ENCODE measurements around the gene IFFO2. TPM values are rescaled to one million over a fixed set of nuclear protein-coding genes. Genes with fewer than 3 reads are reported as not detected.

Gene IFFO2
- total and polyA plus RNA-seq, 2 of the 13 experiments (the other 11 are each of a cell fraction or from before 2014, with no cell fraction given) = 7.3 to 16.7 TPM

- TF ChIP-seq, protein P1, sequence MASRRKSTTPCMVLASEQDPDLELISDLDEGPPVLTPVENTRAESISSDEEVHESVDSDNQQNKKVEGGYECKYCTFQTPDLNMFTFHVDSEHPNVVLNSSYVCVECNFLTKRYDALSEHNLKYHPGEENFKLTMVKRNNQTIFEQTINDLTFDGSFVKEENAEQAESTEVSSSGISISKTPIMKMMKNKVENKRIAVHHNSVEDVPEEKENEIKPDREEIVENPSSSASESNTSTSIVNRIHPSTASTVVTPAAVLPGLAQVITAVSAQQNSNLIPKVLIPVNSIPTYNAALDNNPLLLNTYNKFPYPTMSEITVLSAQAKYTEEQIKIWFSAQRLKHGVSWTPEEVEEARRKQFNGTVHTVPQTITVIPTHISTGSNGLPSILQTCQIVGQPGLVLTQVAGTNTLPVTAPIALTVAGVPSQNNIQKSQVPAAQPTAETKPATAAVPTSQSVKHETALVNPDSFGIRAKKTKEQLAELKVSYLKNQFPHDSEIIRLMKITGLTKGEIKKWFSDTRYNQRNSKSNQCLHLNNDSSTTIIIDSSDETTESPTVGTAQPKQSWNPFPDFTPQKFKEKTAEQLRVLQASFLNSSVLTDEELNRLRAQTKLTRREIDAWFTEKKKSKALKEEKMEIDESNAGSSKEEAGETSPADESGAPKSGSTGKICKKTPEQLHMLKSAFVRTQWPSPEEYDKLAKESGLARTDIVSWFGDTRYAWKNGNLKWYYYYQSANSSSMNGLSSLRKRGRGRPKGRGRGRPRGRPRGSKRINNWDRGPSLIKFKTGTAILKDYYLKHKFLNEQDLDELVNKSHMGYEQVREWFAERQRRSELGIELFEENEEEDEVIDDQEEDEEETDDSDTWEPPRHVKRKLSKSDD (CRISPR knock-in tag; IDR thresholded peaks at IDR 0.05; ENCODE audit: low read depth) = no peak
- TF ChIP-seq ZNF747 (CRISPR knock-in tag; IDR thresholded peaks at IDR 0.05; ENCODE audit: borderline replicate concordance) (no peak), ZNF292 (CRISPR knock-in tag; IDR thresholded peaks at IDR 0.05; ENCODE audit: borderline replicate concordance, low read depth) (no peak)
Measured at GRCh38 chr1:18928406-18928805, 28.1 kb downstream of the IFFO2 start (continued).

GRCh38 chr1:18927654-18928272 lies 28.7 kb downstream of the IFFO2 start:
- intact Hi-C loops (cut with micrococcal nuclease; ENCODE audit: unreplicated experiment) = no loop called here
- ATAC-seq (no peak), DNase-seq (ENCODE audit: low spot score) (no peak), FAIRE-seq (no peak)
- Histone ChIP-seq H3K9ac (ENCODE audit: insufficient read depth, low read depth, low read length) (no peak overlapping the region), H3K4me2 (ENCODE audit: low read depth, low read length) (no peak overlapping the region), H2AFZ (ENCODE audit: low read length) (no peak overlapping the region), H3K36me3 (replicated peaks in 1 of 2; ENCODE audit: control insufficient read depth in 1 of 2, insufficient read depth in 2 of 2, low read length in 2 of 2) (0 out of 5 replicates have a peak, but pooled peaks cover 0 to 2% of the 10 kb centered on the region in 2 experiments), H3K9me3 (ENCODE audit: low read length) (no peaks in the 10 kb centered on the region), H3K27ac (ENCODE audit: extremely low read length, insufficient read depth, low read length) (no peak overlapping the region), H3K79me2 (ENCODE audit: insufficient read depth, low read length) (peaks cover 33% of the 10 kb centered on the region), H3K4me3 (replicated peaks in 1 of 3; ENCODE audit: insufficient read depth in 1 of 3, low read depth in 2 of 3, low read length in 3 of 3) (no peak overlapping the region), H4K20me1 (ENCODE audit: insufficient read depth, low read length) (peaks cover 3% of the 10 kb centered on the region; the same call in 1 of the 2 replicates), H3K27me3 (ENCODE audit: control insufficient read depth in 1 of 2, insufficient read depth in 2 of 2, low read length in 2 of 2) (no peaks in the 10 kb centered on the region), H3K4me1 (ENCODE audit: insufficient read depth, low read length) (peaks cover 39% of the 10 kb centered on the region)
- TF ChIP-seq CBX1 (IDR thresholded peaks at IDR 0.05; ENCODE audit: low read depth) (no peak), ZNF749 (CRISPR knock-in tag; IDR thresholded peaks at IDR 0.05; ENCODE audit: borderline replicate concordance) (no peak), MEF2D (CRISPR knock-in tag; IDR thresholded peaks at IDR 0.05) (no peak), PHB2 (IDR thresholded peaks at IDR 0.05; ENCODE audit: partially characterized antibody) (no peak), SMAD3 (CRISPR knock-in tag; IDR thresholded peaks at IDR 0.05) (no peak), ZNF280B (CRISPR knock-in tag; IDR thresholded peaks at IDR 0.05; ENCODE audit: borderline replicate concordance) (no peak), DNMT3B (CRISPR knock-in tag; conservative IDR thresholded peaks at IDR 0.05) (no peak)
- TF ChIP-seq, protein P2, sequence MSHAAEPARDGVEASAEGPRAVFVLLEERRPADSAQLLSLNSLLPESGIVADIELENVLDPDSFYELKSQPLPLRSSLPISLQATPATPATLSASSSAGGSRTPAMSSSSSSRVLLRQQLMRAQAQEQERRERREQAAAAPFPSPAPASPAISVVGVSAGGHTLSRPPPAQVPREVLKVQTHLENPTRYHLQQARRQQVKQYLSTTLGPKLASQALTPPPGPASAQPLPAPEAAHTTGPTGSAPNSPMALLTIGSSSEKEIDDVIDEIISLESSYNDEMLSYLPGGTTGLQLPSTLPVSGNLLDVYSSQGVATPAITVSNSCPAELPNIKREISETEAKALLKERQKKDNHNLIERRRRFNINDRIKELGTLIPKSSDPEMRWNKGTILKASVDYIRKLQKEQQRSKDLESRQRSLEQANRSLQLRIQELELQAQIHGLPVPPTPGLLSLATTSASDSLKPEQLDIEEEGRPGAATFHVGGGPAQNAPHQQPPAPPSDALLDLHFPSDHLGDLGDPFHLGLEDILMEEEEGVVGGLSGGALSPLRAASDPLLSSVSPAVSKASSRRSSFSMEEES (CRISPR knock-in tag; IDR thresholded peaks at IDR 0.05) = no peak
- TF ChIP-seq, protein P3, sequence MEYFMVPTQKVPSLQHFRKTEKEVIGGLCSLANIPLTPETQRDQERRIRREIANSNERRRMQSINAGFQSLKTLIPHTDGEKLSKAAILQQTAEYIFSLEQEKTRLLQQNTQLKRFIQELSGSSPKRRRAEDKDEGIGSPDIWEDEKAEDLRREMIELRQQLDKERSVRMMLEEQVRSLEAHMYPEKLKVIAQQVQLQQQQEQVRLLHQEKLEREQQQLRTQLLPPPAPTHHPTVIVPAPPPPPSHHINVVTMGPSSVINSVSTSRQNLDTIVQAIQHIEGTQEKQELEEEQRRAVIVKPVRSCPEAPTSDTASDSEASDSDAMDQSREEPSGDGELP (IDR thresholded peaks at IDR 0.05; ENCODE audit: borderline replicate concordance, low read depth) = no peak
- BruUV-seq (replicated peaks) = no TSS peak
- CTCF ChIA-PET (ENCODE audit: low intra/inter-chr PET ratio, low total read pairs) = no interaction called here
- in situ Hi-C loops (cut with HindIII; ENCODE audit: extremely low pct_ligation_motif_present, low pct_unique_long_range_greater_than_20kb) = no loop called here
- 92% methylated on average over 12 of the region's 12 CpGs for WGBS (ENCODE audit: low lambda C conversion rate)
- POLR2A ChIA-PET = interaction anchor here (1.1 kb wide), 1 partner anchor 29 kb away, joined by 3 read pairs; the partner anchor contains the start of gene IFFO2
